ENCODE measurements around the gene TENT5C.

TENT5C gene

GRCh38 chr1:117674521-117675400, 68.9 kb downstream of the TENT5C start:
- Histone ChIP-seq H3F3A (ENCODE audit: control insufficient read depth, insufficient read depth) (no peaks in the 10 kb centered on the region), H3K4me3 (ENCODE audit: low read length) (no peak overlapping the region), H3K4me1 (ENCODE audit: control insufficient read depth, low read length) (no peaks in the 10 kb centered on the region), H3K79me2 (ENCODE audit: control insufficient read depth, low read length) (no peaks in the 10 kb centered on the region), H3K9me2 (replicated peaks; ENCODE audit: control insufficient read depth, low read length) (no peaks in the 10 kb centered on the region), H3K36me3 (ENCODE audit: control insufficient read depth, low read length) (no peaks in the 10 kb centered on the region), H3K9me3 (ENCODE audit: control insufficient read depth, insufficient read depth, low read length) (no peaks in the 10 kb centered on the region), H3K27ac (ENCODE audit: low read depth, low read length) (no peak overlapping the region), H3K4me2 (ENCODE audit: low read length) (no peak overlapping the region), H4K20me1 (ENCODE audit: control insufficient read depth, insufficient read depth, low read depth, low read length) (no peaks in the 10 kb centered on the region), H3K27me3 (ENCODE audit: control insufficient read depth, low read length) (peaks cover 7% of the 10 kb centered on the region)
- TF ChIP-seq, protein P1, sequence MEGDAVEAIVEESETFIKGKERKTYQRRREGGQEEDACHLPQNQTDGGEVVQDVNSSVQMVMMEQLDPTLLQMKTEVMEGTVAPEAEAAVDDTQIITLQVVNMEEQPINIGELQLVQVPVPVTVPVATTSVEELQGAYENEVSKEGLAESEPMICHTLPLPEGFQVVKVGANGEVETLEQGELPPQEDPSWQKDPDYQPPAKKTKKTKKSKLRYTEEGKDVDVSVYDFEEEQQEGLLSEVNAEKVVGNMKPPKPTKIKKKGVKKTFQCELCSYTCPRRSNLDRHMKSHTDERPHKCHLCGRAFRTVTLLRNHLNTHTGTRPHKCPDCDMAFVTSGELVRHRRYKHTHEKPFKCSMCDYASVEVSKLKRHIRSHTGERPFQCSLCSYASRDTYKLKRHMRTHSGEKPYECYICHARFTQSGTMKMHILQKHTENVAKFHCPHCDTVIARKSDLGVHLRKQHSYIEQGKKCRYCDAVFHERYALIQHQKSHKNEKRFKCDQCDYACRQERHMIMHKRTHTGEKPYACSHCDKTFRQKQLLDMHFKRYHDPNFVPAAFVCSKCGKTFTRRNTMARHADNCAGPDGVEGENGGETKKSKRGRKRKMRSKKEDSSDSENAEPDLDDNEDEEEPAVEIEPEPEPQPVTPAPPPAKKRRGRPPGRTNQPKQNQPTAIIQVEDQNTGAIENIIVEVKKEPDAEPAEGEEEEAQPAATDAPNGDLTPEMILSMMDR (IDR thresholded peaks at IDR 0.05; ENCODE audit: low read depth, low read length, poor library complexity, severe bottlenecking): peak; percentile 65
- no peak for TF ChIP-seq EZH2phosphoT487 (IDR thresholded peaks at IDR 0.05; ENCODE audit: borderline replicate concordance, low read length)

GRCh38 chr1:117675907-117676430, 70.1 kb downstream of the TENT5C start:
- Histone ChIP-seq H3K36me3 (ENCODE audit: control insufficient read depth, low read length) (no peaks in the 10 kb centered on the region), H3F3A (ENCODE audit: control insufficient read depth, insufficient read depth) (no peaks in the 10 kb centered on the region), H3K79me2 (ENCODE audit: control insufficient read depth, low read length) (no peaks in the 10 kb centered on the region), H3K9me2 (replicated peaks; ENCODE audit: control insufficient read depth, low read length) (no peaks in the 10 kb centered on the region), H3K27ac (ENCODE audit: low read depth, low read length) (no peak overlapping the region), H4K20me1 (ENCODE audit: control insufficient read depth, insufficient read depth, low read depth, low read length) (no peaks in the 10 kb centered on the region), H3K9me3 (ENCODE audit: control insufficient read depth, insufficient read depth, low read length) (no peaks in the 10 kb centered on the region), H3K4me3 (ENCODE audit: low read length) (no peak overlapping the region), H3K27me3 (ENCODE audit: control insufficient read depth, low read length) (peaks cover 7% of the 10 kb centered on the region), H3K4me1 (ENCODE audit: control insufficient read depth, low read length) (no peaks in the 10 kb centered on the region), H3K4me2 (ENCODE audit: low read length) (no peak overlapping the region)
- TF ChIP-seq, protein P1 (IDR thresholded peaks at IDR 0.05; ENCODE audit: low read depth, low read length, poor library complexity, severe bottlenecking): no peak
- no peak for TF ChIP-seq EZH2phosphoT487 (IDR thresholded peaks at IDR 0.05; ENCODE audit: borderline replicate concordance, low read length)

DNA sequence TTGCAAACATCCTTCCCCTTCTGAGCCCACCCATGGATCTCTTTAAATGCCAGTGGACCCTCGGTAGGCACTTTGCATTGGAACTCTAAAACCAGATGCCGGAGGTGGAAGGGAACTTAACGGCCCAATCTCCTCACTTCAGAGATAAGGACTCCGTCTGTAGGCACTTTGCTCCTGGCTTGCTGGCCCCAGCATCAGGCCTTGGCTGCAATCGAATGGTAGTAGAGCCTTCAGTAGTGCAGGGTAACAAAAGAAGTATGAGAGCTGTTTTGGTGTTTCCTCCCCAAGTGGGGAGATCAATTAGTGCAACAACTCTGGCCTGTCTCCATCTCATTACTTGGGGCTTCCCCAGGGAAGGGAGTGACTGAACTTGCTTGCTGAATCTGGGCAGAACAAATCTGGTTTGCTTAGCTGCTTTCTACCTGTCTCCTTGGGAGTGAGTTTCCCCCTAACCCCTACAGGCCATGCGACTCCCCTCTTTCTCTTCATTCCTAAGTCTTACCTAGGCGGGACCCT, 70.8 kb downstream of the TENT5C start:
- Histone ChIP-seq H3K4me1 (ENCODE audit: control insufficient read depth, low read length) (no peaks in the 10 kb centered on the region), H3K79me2 (ENCODE audit: control insufficient read depth, low read length) (no peaks in the 10 kb centered on the region), H3K9me3 (ENCODE audit: control insufficient read depth, insufficient read depth, low read length) (no peaks in the 10 kb centered on the region), H3K27me3 (ENCODE audit: control insufficient read depth, low read length) (peaks cover 7% of the 10 kb centered on the region), H3F3A (ENCODE audit: control insufficient read depth, insufficient read depth) (no peaks in the 10 kb centered on the region), H3K4me3 (ENCODE audit: low read length) (no peak overlapping the region), H3K9me2 (replicated peaks; ENCODE audit: control insufficient read depth, low read length) (no peaks in the 10 kb centered on the region), H3K4me2 (ENCODE audit: low read length) (no peak overlapping the region), H3K36me3 (ENCODE audit: control insufficient read depth, low read length) (no peaks in the 10 kb centered on the region), H3K27ac (ENCODE audit: low read depth, low read length) (no peak overlapping the region), H4K20me1 (ENCODE audit: control insufficient read depth, insufficient read depth, low read depth, low read length) (no peaks in the 10 kb centered on the region)
- no peak for TF ChIP-seq EZH2phosphoT487 (IDR thresholded peaks at IDR 0.05; ENCODE audit: borderline replicate concordance, low read length)
- TF ChIP-seq, protein P1 (IDR thresholded peaks at IDR 0.05; ENCODE audit: low read depth, low read length, poor library complexity, severe bottlenecking): no peak

All from DOHH2 (cell line).